Activated CD4-positive, alpha-beta T cell treated with anti-CD3 and anti-CD28 coated beads, Interleukin-2, amount 10 ng/mL, durations not matched to agents 7 days and 5 days (primary cell): Measurements from ENCODE around the gene CTSO. TPM values are rescaled to one million over a fixed set of nuclear protein-coding genes. Genes with fewer than 3 reads are reported as not detected.
"Not testable (repeated sequence)": the region's sequence is repeated elsewhere in the genome, so short reads cannot be mapped to it uniquely, and the experiment has no call there.

Experiments
- CTCF ChIA-PET: fragments of 350-600 bp; sonication (Branson Sonifier 250); formaldehyde crosslinking; loops from one replicate; lab custom pipeline; 2021; ENCODE audit warnings: antibody characterized with exemption; lab: Charles Lee
- POLR2A ChIA-PET: fragments of 350-600 bp; sonication (Branson Sonifier 250); formaldehyde crosslinking; loops from one replicate; lab custom pipeline; 2021; ENCODE audit warnings: antibody characterized with exemption; lab: Charles Lee
- DNase-seq: peaks from one replicate; pipeline ENCODE4 v3.0.0-alpha.2; 2020
- H3K27ac Mint-ChIP-seq: one replicate; pipeline ENCODE4 v1.8.0; 2021; ENCODE audit warnings: mild to moderate bottlenecking, moderate library complexity, mixed read lengths
- H3K27me3 Mint-ChIP-seq: one replicate; pipeline ENCODE4 v1.8.0; 2021; ENCODE audit warnings: mixed read lengths
- H3K36me3 Mint-ChIP-seq: one replicate; pipeline ENCODE4 v1.8.0; 2021; ENCODE audit warnings: low read depth, mixed read lengths
- H3K4me1 Mint-ChIP-seq: one replicate; pipeline ENCODE4 v1.8.0; 2021; ENCODE audit warnings: mixed read lengths
- H3K4me3 Mint-ChIP-seq: one replicate; pipeline ENCODE4 v1.8.0; 2021; ENCODE audit warnings: mild to moderate bottlenecking, moderate library complexity, mixed read lengths
- H3K9me3 Mint-ChIP-seq: one replicate; pipeline ENCODE4 v1.8.0; 2021; ENCODE audit warnings: mixed read lengths
- total RNA-seq, 2 experiments: library from RNA; stranded (reverse); gene quantifications; one replicate each; pipeline ENCODE4 v1.2.3, GENCODE V29; 2021

The CTSO gene
- total RNA-seq, 2 experiments from 2014 or later, result 5.5 to 6.2 TPM

- peaks cover 11% of the 10 kb centered on the region for H3K4me1 Mint-ChIP-seq
- H3K27ac Mint-ChIP-seq, result no peak overlapping the region
- POLR2A ChIA-PET, result no interaction called here
- peaks cover 2% of the 10 kb centered on the region for H3K27me3 Mint-ChIP-seq
- H3K36me3 Mint-ChIP-seq, result no peaks in the 10 kb centered on the region
- no peak overlapping the region for H3K4me3 Mint-ChIP-seq
- no peaks in the 10 kb centered on the region for H3K9me3 Mint-ChIP-seq
- DNase-seq, result no peak
- CTCF ChIA-PET, result interaction anchor here (0.8 kb wide), 1 partner anchor 42 kb away, joined by 3 read pairs; the partner anchor contains the start of gene CTSO
Measured at GRCh38 chr4:155911905-155912304, 41.8 kb downstream of the CTSO start.

- Mint-ChIP-seq H3K9me3 (no peaks in the 10 kb centered on the region), H3K27ac (no peak overlapping the region), H3K4me1 (peaks cover 11% of the 10 kb centered on the region), H3K27me3 (peaks cover 2% of the 10 kb centered on the region), H3K36me3 (no peaks in the 10 kb centered on the region), H3K4me3 (no peak overlapping the region)
- no peak for DNase-seq
- ChIA-PET POLR2A (no interaction called here), CTCF (no interaction called here)
Measured at GRCh38 chr4:155909615-155910226, 43.9 kb downstream of the CTSO start.

DNA sequence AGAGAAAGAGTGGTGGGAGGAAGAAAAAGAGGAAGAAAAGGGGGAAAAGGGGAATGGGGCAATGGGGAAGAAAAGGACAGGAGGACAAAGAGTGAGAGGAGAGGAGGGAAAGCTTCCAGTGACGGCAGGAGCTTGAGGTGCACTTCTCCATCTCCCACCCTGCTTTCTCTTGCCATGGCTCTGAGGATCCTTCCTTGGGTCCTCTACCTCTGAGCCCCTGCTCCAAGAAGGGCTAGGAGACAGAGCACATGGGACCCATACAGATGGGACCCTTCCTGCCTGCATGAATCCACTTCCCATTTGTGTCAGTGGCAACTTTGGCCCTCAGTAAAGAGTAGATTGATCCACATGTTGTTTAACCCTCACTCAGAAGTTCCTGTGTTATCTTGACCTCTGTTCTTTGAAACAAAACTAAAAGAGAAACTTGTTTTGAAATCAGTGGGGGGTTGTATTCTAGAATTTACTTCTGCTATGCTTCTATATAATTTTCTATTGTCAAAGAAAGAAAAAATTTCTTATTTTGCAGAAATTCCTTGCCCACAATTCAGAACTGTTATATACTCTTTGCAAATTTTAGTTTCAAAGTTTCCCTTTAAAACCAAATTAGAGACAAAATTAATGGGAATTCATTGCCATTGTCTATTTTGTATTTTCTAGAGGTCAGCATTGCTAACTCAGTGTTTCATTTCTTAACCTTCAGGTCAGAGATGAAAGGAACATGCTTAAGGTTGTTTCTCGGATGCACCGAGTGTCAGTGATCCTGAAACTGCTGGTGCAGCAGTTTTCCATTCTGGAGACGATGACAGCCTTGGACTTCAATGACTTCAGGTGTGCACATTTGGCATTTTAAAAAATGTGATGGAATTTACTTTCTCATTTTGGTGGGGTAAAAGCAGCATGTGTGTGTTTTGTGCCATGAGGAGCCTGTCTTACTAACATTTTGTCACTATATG is 45.2 kb downstream of the CTSO start:
- Mint-ChIP-seq H3K4me1 (peaks cover 11% of the 10 kb centered on the region), H3K4me3 (no peak overlapping the region), H3K9me3 (no peaks in the 10 kb centered on the region), H3K27ac (no peak overlapping the region), H3K27me3 (peaks cover 5% of the 10 kb centered on the region), H3K36me3 (no peaks in the 10 kb centered on the region)
- ChIA-PET POLR2A (no interaction called here), CTCF (no interaction called here)
- no peak for DNase-seq

DNA sequence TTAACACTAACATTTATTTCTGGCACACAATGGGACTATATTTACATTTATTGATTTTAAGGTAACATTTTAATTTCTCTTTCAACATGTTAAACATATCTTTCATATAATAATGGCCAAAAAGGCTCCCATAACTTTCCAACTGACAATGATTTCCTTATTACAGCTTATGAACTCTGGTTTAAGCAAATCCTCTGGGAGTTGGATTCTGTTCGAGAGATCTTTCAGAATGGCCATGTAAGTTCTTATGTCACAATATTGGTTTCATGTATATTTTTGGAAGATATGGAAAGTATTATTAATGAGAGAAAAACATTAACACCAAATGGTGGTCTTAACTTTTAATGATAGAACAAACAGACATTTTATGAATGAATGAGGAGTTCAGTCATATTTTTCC is 46.1 kb downstream of the CTSO start:
- no peaks in the 10 kb centered on the region for H3K9me3 Mint-ChIP-seq
- H3K27me3 Mint-ChIP-seq, result peaks cover 6% of the 10 kb centered on the region
- ChIA-PET CTCF (no interaction called here), POLR2A (no interaction called here)
- H3K27ac Mint-ChIP-seq, result no peak overlapping the region
- no peaks in the 10 kb centered on the region for H3K36me3 Mint-ChIP-seq
- no peak overlapping the region for H3K4me3 Mint-ChIP-seq
- DNase-seq, result no peak
- H3K4me1 Mint-ChIP-seq, result peaks cover 11% of the 10 kb centered on the region

DNA sequence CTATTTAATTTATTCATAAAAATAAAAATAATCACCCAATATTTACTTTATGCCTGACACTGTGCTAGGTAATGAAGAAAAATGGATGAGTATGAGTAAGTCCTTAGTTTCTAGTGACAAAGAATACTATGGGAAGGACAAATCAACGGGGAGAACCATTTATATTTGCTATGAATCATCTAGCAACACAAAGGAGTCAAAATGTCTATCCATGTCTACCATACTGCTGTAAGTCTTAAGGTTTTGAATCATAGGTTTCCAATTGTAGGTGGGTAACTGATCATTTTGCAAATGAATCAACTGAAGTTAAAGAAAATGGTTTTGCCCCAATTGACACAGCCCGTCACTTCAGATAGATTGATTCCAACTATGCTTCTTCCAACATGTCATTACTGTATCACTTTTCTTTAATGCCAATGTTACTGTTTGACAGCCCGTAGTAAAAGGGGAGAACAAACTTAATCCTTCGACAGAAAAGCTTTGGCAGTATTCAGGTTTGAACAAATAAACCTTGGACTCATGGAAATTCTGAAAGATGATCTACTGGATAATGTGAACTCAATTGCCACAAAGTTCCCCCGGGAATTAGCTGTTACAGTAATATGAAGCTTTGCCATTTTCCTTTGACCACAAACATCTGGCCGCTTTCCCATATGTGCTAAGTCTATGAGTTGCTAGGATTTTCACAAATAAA is 47.0 kb downstream of the CTSO start:
- CTCF ChIA-PET, result no interaction called here
- peaks cover 6% of the 10 kb centered on the region for H3K4me1 Mint-ChIP-seq

GRCh38 chr4:155904331-155904730 is 49.3 kb downstream of the CTSO start:
- Mint-ChIP-seq H3K27ac (no peak overlapping the region), H3K9me3 (no peaks in the 10 kb centered on the region), H3K36me3 (no peaks in the 10 kb centered on the region), H3K4me1 (peaks cover 4% of the 10 kb centered on the region), H3K4me3 (no peak overlapping the region), H3K27me3 (peaks cover 13% of the 10 kb centered on the region)
- ChIA-PET CTCF (no interaction called here), POLR2A (no interaction called here)
- DNase-seq, result no peak

More for the DNA sequence above, 47.0 kb downstream of the CTSO start:
- Mint-ChIP-seq H3K9me3 (no peaks in the 10 kb centered on the region), H3K27me3 (peaks cover 8% of the 10 kb centered on the region), H3K4me3 (no peak overlapping the region), H3K36me3 (no peaks in the 10 kb centered on the region), H3K27ac (no peak overlapping the region)
- DNase-seq, result no peak
- POLR2A ChIA-PET, result no interaction called here

- Mint-ChIP-seq H3K27ac (no peak within 1 kb of the TSS), H3K36me3 (no peaks in the 10 kb centered on the region), H3K4me3 (no peak within 1 kb of the TSS), H3K9me3 (no peaks in the 10 kb centered on the region), H3K27me3 (peaks cover 13% of the 10 kb centered on the region), H3K4me1 (peaks cover 4% of the 10 kb centered on the region)
- ChIA-PET POLR2A (no interaction called here), CTCF (no interaction called here)
- no peak for DNase-seq
Measured at GRCh38 chr4:155903453-155903852, 50.2 kb downstream of the CTSO start, which contains the start of gene TDO2. Gene TDO2, plus strand, starts transcription at chr4:155903696. Its CDS starts 63 bp downstream, at chr4:155903759.

DNA sequence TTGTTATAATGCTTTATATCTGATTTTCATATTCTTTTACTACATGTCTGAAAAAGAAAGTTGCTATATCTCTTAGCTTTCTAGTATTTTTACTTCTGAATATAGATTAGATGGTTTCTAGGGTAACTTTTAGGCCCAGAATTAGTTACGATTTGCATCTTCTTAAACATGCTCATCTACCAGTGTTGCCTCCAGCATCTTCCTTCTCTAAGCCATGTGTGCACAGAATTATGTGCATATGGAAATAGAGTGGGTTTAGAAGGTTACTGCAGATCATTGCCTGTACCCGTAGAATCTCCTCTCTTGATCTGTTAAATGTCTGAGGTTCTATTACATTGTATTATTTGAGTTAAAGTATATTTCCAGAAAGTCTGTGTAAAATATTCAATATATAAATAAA is 52.7 kb downstream of the CTSO start:
- Mint-ChIP-seq H3K27me3 (peaks cover 13% of the 10 kb centered on the region), H3K4me1 (no peaks in the 10 kb centered on the region), H3K27ac (no peak overlapping the region), H3K9me3 (no peaks in the 10 kb centered on the region), H3K36me3 (no peaks in the 10 kb centered on the region), H3K4me3 (no peak overlapping the region)
- CTCF ChIA-PET, result no interaction called here
- POLR2A ChIA-PET, result no interaction called here
- DNase-seq, result no peak

DNA sequence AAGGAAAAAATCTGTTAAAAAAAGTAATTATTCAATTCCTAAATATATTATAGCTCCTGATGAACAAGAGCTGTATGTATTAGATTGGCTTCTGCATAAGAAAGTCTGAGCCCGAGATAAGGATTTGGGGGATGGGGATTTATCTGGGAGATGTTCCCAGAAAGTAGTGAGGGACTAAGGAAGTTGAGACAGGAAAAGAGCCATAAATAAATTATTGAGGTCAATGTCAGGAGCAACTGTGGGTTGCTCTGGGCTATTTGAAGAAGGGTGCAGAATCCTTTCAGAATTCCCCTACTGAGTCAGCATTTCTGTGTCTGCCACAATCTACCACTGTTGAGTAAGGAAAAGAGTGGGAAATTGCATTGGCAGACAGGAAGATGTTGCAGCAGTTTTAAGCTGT is 53.3 kb downstream of the CTSO start:
- Mint-ChIP-seq H3K4me3 (no peak overlapping the region), H3K4me1 (no peaks in the 10 kb centered on the region), H3K9me3 (no peaks in the 10 kb centered on the region), H3K36me3 (no peaks in the 10 kb centered on the region), H3K27me3 (peaks cover 13% of the 10 kb centered on the region), H3K27ac (no peak overlapping the region)
- ChIA-PET CTCF (no interaction called here), POLR2A (no interaction called here)
- no peak for DNase-seq

DNA sequence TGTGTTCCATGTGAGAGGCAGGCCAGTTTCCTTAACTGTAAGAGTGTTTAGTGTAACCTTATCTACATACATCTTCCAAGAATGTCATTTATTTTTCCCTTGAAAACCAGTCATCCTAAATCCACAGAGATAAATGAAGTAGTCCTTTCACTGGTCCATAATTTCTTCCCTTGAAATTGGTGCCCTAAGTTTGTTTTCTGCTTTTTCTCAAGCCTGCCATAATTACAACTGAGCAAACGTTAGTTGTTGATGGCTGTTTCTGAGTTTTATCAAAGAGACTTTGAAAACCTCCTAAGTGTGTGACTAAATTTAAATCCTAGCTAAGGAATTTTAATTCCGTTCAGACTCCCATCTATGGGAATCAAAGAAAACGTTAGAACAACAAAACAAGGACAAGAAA is 53.8 kb downstream of the CTSO start:
- no peak for DNase-seq
- no peaks in the 10 kb centered on the region for H3K4me1 Mint-ChIP-seq

GRCh38 chr4:155898371-155898770 is 55.3 kb downstream of the CTSO start:
- POLR2A ChIA-PET, H3K4me1 Mint-ChIP-seq, H3K27me3 Mint-ChIP-seq, H3K27ac Mint-ChIP-seq, CTCF ChIA-PET, H3K9me3 Mint-ChIP-seq, H3K36me3 Mint-ChIP-seq, DNase-seq, H3K4me3 Mint-ChIP-seq: not testable (repeated sequence)

More for the DNA sequence above, 53.8 kb downstream of the CTSO start:
- Mint-ChIP-seq H3K27ac (no peak overlapping the region), H3K4me3 (no peak overlapping the region), H3K27me3 (peaks cover 13% of the 10 kb centered on the region), H3K36me3 (no peaks in the 10 kb centered on the region), H3K9me3 (no peaks in the 10 kb centered on the region)
- CTCF ChIA-PET, result no interaction called here
- POLR2A ChIA-PET, result no interaction called here

DNA sequence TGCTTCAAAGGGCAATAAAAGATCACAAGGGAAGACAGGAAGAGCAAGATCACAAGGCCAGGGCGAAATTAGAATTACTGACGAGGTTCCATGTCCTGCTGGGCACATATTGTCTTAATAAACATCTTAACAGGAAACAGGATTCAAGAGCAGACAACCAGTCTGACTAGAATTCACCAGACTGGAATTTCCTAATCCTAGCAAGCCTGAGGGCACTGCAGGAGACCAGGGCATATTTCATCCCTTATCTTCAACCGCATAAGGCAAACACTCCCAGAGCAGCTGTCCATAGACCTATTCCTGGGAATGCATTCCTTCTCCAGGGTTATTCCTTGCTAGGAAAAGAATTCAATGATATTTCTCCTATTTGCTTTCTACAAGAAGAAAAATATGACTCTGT is 62.6 kb downstream of the CTSO start:
- no peak overlapping the region for H3K4me3 Mint-ChIP-seq
- peaks cover 2% of the 10 kb centered on the region for H3K9me3 Mint-ChIP-seq
- H3K36me3 Mint-ChIP-seq, result no peaks in the 10 kb centered on the region
- ChIA-PET CTCF (no interaction called here), POLR2A (no interaction called here)
- no peaks in the 10 kb centered on the region for H3K4me1 Mint-ChIP-seq
- no peaks in the 10 kb centered on the region for H3K27me3 Mint-ChIP-seq
- H3K27ac Mint-ChIP-seq, result no peak overlapping the region
- no peak for DNase-seq

- Mint-ChIP-seq H3K27me3 (no peaks in the 10 kb centered on the region), H3K36me3 (no peaks in the 10 kb centered on the region), H3K9me3 (peaks cover 2% of the 10 kb centered on the region), H3K4me1 (no peaks in the 10 kb centered on the region), H3K27ac (no peak overlapping the region), H3K4me3 (no peak overlapping the region)
- ChIA-PET CTCF (interaction anchor here (0.5 kb wide), 1 partner anchor 457 kb away, joined by 3 read pairs; no protein-coding TSS in a partner anchor), POLR2A (no interaction called here)
- DNase-seq, result no peak
Measured at GRCh38 chr4:155889946-155890345, 63.7 kb downstream of the CTSO start.
